ENCODE data around the gene DDX4. TPM values are rescaled to one million over a fixed set of nuclear protein-coding genes. Genes with fewer than 3 reads are reported as not detected.

The DDX4 gene
- total RNA-seq, 1 donor from 2014 or later, result under 0.01 TPM

- no peak for FAIRE-seq
- DNase-seq (ENCODE audit: low read depth), result peak; percentile 89
- no peak for TF ChIP-seq CTCF (IDR thresholded peaks at IDR 0.05; ENCODE audit: insufficient read depth, low read length, severe bottlenecking)
These were observed 29.1 kb upstream of the DDX4 start for GRCh38 chr5:55708732-55709131.

GRCh38 chr5:55711507-55712022, 26.3 kb upstream of the DDX4 start:
- H3K4me3 ChIP-seq (ENCODE audit: low read depth, low read length), result peak overlapping the region; percentile 74
- no peaks in the 10 kb centered on the region for H3K27me3 ChIP-seq (ENCODE audit: control insufficient read depth, insufficient read depth, low read length)
- TF ChIP-seq CTCF (IDR thresholded peaks at IDR 0.05; ENCODE audit: insufficient read depth, low read length, severe bottlenecking), result no peak
- FAIRE-seq, result no peak
- DNase-seq (ENCODE audit: low read depth), result no peak
- no peaks in the 10 kb centered on the region for H3K36me3 ChIP-seq (ENCODE audit: control insufficient read depth, insufficient read depth, low read length)

More at GRCh38 chr5:55708732-55709131, 29.1 kb upstream of the DDX4 start:
- no peaks in the 10 kb centered on the region for H3K27me3 ChIP-seq (ENCODE audit: control insufficient read depth, insufficient read depth, low read length)
- H3K4me3 ChIP-seq (ENCODE audit: low read depth, low read length), result no peak overlapping the region
- H3K36me3 ChIP-seq (ENCODE audit: control insufficient read depth, insufficient read depth, low read length), result no peaks in the 10 kb centered on the region

GRCh38 chr5:55712023-55712859, 25.6 kb upstream of the DDX4 start, which contains the start of gene SLC38A9:
TSS of gene SLC38A9 (minus strand) at chr5:55712324. CDS start at chr5:55697958, 14,366 bp downstream.
- FAIRE-seq (no peak), DNase-seq (ENCODE audit: low read depth) (peak; percentile 85)
- Histone ChIP-seq H3K4me3 (ENCODE audit: low read depth, low read length) (peak within 1 kb of the TSS; percentile 74), H3K27me3 (ENCODE audit: control insufficient read depth, insufficient read depth, low read length) (no peaks in the 10 kb centered on the region), H3K36me3 (ENCODE audit: control insufficient read depth, insufficient read depth, low read length) (no peaks in the 10 kb centered on the region)
- TF ChIP-seq CTCF (IDR thresholded peaks at IDR 0.05; ENCODE audit: insufficient read depth, low read length, severe bottlenecking), result no peak

GRCh38 chr5:55713871-55714270, 24.0 kb upstream of the DDX4 start:
- H3K27me3 ChIP-seq (ENCODE audit: control insufficient read depth, insufficient read depth, low read length), result no peaks in the 10 kb centered on the region
- H3K36me3 ChIP-seq (ENCODE audit: control insufficient read depth, insufficient read depth, low read length), result no peaks in the 10 kb centered on the region
- no peak overlapping the region for H3K4me3 ChIP-seq (ENCODE audit: low read depth, low read length)
- DNase-seq (ENCODE audit: low read depth) (no peak), FAIRE-seq (no peak)
- TF ChIP-seq CTCF (IDR thresholded peaks at IDR 0.05; ENCODE audit: insufficient read depth, low read length, severe bottlenecking), result no peak

- H3K36me3 ChIP-seq (ENCODE audit: control insufficient read depth, insufficient read depth, low read length), result no peaks in the 10 kb centered on the region
- no peaks in the 10 kb centered on the region for H3K27me3 ChIP-seq (ENCODE audit: control insufficient read depth, insufficient read depth, low read length)
- no peak overlapping the region for H3K4me3 ChIP-seq (ENCODE audit: low read depth, low read length)
- FAIRE-seq (no peak), DNase-seq (ENCODE audit: low read depth) (peak; percentile 12)
- TF ChIP-seq CTCF (IDR thresholded peaks at IDR 0.05; ENCODE audit: insufficient read depth, low read length, severe bottlenecking), result peak; percentile 12
These were observed 23.5 kb upstream of the DDX4 start for GRCh38 chr5:55714339-55714738.

Measured in bronchial epithelial cell (primary cell).